GM12878 (cell line): ENCODE measurements around the gene HMOX1.

Source experiments
- BRCA1 ChIP-seq: IDR thresholded peaks from 2 replicates; pipeline ENCODE4 v1.6.1; 2011; ENCODE audit warnings: low read depth, low read length, improper control_type of control experiment
- CTCF ChIP-seq, 3 experiments: IDR thresholded peaks in 2 of 3; conservative IDR thresholded peaks in 1 of 3; 2 replicates each; pipeline ENCODE4 v1.5.1; 2011; ENCODE audit warnings: low read depth in 3 of 3, low read length in 3 of 3, mild to moderate bottlenecking in 3 of 3, control low read depth in 2 of 3, moderate library complexity in 2 of 3, inconsistent platforms in 1 of 3, mixed read lengths in 1 of 3; ENCODE audit not compliant: control insufficient read depth in 2 of 3, insufficient read depth in 1 of 3; ENCODE audit errors: extremely low read depth in 1 of 3
- JUND ChIP-seq: IDR thresholded peaks from 2 replicates; pipeline ENCODE4 v1.6.1; 2012; ENCODE audit warnings: low read depth, mild to moderate bottlenecking, low read length, improper control_type of control experiment, moderate library complexity
- MXI1 ChIP-seq: fragments of 150-350 bp; IDR thresholded peaks from 2 replicates; pipeline ENCODE4 v1.6.1; 2011; ENCODE audit warnings: low read depth, mild to moderate bottlenecking, inconsistent platforms, low read length, improper control_type of control experiment
- NBN ChIP-seq: fragments of 450-650 bp; IDR thresholded peaks from 2 replicates; pipeline ENCODE4 v1.6.1; 2016
- NKRF ChIP-seq: fragments of 450-650 bp; conservative IDR thresholded peaks from 2 replicates; pipeline ENCODE4 v1.6.1; 2017; ENCODE audit warnings: mild to moderate bottlenecking, moderate library complexity
- REST ChIP-seq: IDR thresholded peaks from 2 replicates; pipeline ENCODE4 v1.6.1; 2012; ENCODE audit warnings: mild to moderate bottlenecking, low read depth, low read length
- RFX5 ChIP-seq: IDR thresholded peaks from 2 replicates; pipeline ENCODE4 v1.6.1; 2011; ENCODE audit warnings: low read depth, low read length, improper control_type of control experiment
- TAF1 ChIP-seq: IDR thresholded peaks from 2 replicates; pipeline ENCODE4 v1.6.1; 2011; ENCODE audit warnings: mild to moderate bottlenecking, low read depth, low read length, borderline replicate concordance
- TCF12 ChIP-seq: IDR thresholded peaks from 2 replicates; pipeline ENCODE4 v1.6.1; 2011; ENCODE audit warnings: low read depth, mild to moderate bottlenecking, low read length
- ZSCAN29 ChIP-seq: fragments of 450-650 bp; IDR thresholded peaks from 2 replicates; pipeline ENCODE4 v1.6.1; 2017; ENCODE audit warnings: mild to moderate bottlenecking, moderate library complexity

GRCh38 chr22:35398591-35398973, 17.7 kb downstream of the HMOX1 start:
- no peak for TF ChIP-seq CTCF (IDR thresholded peaks at IDR 0.05 in 2 of 3, conservative IDR thresholded peaks at IDR 0.05 in 1 of 3; ENCODE audit: control insufficient read depth in 2 of 3, extremely low read depth in 1 of 3, insufficient read depth in 1 of 3, low read depth in 3 of 3, low read length in 3 of 3)
- no peak for TF ChIP-seq REST
- no peak for TF ChIP-seq JUND
- no peak for TF ChIP-seq ZSCAN29
- TF ChIP-seq NBN: no peak
- TF ChIP-seq TCF12: no peak
- TF ChIP-seq TAF1: no peak
- no peak for TF ChIP-seq MXI1
- no peak for TF ChIP-seq NKRF
- no peak for TF ChIP-seq BRCA1
- no peak for TF ChIP-seq RFX5
